ENCODE results near the gene GPN2.

DNA sequence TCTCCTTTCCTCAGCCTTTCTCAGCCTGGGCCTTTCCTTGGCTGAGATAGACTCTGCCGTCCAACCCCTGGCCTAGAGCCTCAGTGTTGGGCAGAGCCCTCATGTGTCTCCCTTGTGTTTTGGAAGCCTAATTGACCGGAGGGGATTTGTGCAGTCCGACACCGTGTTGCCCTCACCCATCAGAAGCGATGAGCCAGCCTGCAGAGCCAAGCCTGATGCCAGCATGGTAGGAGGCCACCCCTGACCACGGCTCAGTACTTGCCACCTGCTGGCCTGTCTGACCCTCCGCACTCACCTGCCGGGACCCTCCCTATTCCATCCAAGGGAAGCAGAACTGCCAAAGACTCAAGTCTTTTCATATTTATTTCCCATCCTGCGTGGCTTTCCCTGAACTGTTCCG is 36.5 kb downstream of the GPN2 start:
- no peak for TF ChIP-seq EZH2 (IDR thresholded peaks at IDR 0.05; ENCODE audit: borderline replicate concordance, low read length)
- TF ChIP-seq, protein P1, sequence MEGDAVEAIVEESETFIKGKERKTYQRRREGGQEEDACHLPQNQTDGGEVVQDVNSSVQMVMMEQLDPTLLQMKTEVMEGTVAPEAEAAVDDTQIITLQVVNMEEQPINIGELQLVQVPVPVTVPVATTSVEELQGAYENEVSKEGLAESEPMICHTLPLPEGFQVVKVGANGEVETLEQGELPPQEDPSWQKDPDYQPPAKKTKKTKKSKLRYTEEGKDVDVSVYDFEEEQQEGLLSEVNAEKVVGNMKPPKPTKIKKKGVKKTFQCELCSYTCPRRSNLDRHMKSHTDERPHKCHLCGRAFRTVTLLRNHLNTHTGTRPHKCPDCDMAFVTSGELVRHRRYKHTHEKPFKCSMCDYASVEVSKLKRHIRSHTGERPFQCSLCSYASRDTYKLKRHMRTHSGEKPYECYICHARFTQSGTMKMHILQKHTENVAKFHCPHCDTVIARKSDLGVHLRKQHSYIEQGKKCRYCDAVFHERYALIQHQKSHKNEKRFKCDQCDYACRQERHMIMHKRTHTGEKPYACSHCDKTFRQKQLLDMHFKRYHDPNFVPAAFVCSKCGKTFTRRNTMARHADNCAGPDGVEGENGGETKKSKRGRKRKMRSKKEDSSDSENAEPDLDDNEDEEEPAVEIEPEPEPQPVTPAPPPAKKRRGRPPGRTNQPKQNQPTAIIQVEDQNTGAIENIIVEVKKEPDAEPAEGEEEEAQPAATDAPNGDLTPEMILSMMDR (conservative IDR thresholded peaks at IDR 0.05 in 1 of 2, IDR thresholded peaks at IDR 0.05 in 1 of 2; ENCODE audit: extremely low read depth in 1 of 2, insufficient read depth in 1 of 2, low read depth in 1 of 2, low read length in 2 of 2): no peak

Measured in mammary epithelial cell (primary cell).